A549 (cell line): ENCODE results near the gene MED22.
"Not testable (repeated sequence)": the region's sequence is repeated elsewhere in the genome, so short reads cannot be mapped to it uniquely, and the experiment has no call there.

Source experiments
- CEBPB ChIP-seq, 2 experiments: fragments of >200 bp in 1 of 2; sonication (Bioruptor Twin) in 1 of 2; formaldehyde crosslinking in 1 of 2; IDR thresholded peaks; 2 replicates each; pipeline ENCODE4 v1.6.1; 2012 to 2016
- CHD2 ChIP-seq: fragments of 150-350 bp; IDR thresholded peaks from 2 replicates; pipeline ENCODE4 v1.6.1; 2014; ENCODE audit warnings: low read length; ENCODE audit not compliant: partially characterized antibody
- CTCF ChIP-seq: fragments of >200 bp; sonication (Bioruptor Twin); formaldehyde crosslinking; IDR thresholded peaks from 3 replicates; pipeline ENCODE4 v1.5.1; 2016
- ESRRA ChIP-seq: fragments of 150-350 bp; IDR thresholded peaks from 2 replicates; pipeline ENCODE4 v1.6.1; 2014; ENCODE audit warnings: mild to moderate bottlenecking, low read length, borderline replicate concordance
- HDAC2 ChIP-seq: fragments of 200-600 bp; sonication (generic); IDR thresholded peaks from 2 replicates; pipeline ENCODE4 v1.6.1; 2016
- HOXA7 ChIP-seq: fragments of 250-450 bp; sonication (Bioruptor Pico); IDR thresholded peaks from 2 replicates; pipeline ENCODE4 v1.5.0; 2020; ENCODE audit warnings: mild to moderate bottlenecking, moderate library complexity
- JUNB ChIP-seq: fragments of >200 bp; sonication (Bioruptor Twin); formaldehyde crosslinking; IDR thresholded peaks from 2 replicates; pipeline ENCODE4 v1.6.1; 2016
- RAD21 ChIP-seq, 2 experiments: fragments of >200 bp in 1 of 2; sonication (Bioruptor Twin) in 1 of 2; formaldehyde crosslinking in 1 of 2; IDR thresholded peaks in 1 of 2; conservative IDR thresholded peaks in 1 of 2; 2 replicates in 1 of 2; 3 replicates in 1 of 2; pipeline ENCODE4 v1.6.1; 2012 to 2018; ENCODE audit warnings: inconsistent platforms in 1 of 2

GRCh38 chr9:133392308-133392707, 44.4 kb upstream of the MED22 start:
- not testable (repeated sequence) for TF ChIP-seq JUNB; CEBPB (IDR thresholded peaks at IDR 0.05); CTCF; CHD2; ESRRA; HDAC2; RAD21 (conservative IDR thresholded peaks at IDR 0.05 in 1 of 2, IDR thresholded peaks at IDR 0.05 in 1 of 2); HOXA7
